ENCODE measurements around the gene CAMK2D.

Gene CAMK2D

DNA sequence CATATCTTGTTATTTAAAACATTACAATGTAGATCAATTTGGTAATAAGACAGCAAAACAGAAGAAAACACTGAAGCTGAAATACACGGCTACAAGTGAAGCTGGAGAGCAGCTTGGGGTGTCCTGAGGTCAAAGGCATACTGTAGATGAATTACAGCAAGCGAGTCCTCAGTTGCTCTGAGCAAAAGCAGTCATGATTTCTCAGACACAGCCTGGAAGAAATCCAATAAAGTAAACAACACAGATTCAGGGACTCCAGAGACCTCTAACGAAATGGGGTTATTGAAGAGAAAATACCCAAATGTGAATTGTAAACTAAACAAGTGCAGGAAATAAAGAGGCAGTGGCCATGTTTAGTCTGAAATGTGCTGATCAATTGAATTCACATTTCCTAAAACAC lies 324.4 kb downstream of the CAMK2D start:
- peak; percentile 21 for DNase-seq (ENCODE audit: low read depth)

GRCh38 chr4:113436360-113436759 lies 325.2 kb downstream of the CAMK2D start:
- DNase-seq (ENCODE audit: low read depth) = peak; percentile 47

DNA sequence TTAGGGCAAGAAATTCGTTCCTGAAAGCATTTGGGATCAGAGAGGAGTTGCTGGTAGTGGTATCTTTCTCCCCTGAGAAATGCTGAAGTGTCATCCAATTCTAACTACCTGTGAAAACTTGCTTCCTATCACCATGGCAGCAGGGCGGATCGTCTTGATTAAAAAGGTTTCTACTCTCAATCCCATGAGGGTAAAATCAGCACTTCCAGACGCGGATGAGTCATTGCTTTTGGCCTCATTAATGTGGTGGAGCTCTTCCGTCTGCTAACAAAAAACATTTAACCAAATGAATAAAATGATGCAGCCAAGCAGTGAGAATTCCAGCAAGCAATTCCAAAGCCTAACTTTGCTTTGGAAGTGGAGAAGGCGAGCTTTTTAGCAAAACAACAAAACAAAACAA lies 325.6 kb downstream of the CAMK2D start:
- DNase-seq (ENCODE audit: low read depth) = peak; percentile 73

- no peak for DNase-seq (ENCODE audit: low read depth)
Observed at GRCh38 chr4:113434247-113434587, 327.3 kb downstream of the CAMK2D start.

- DNase-seq (ENCODE audit: low read depth) = no peak
Observed at GRCh38 chr4:113433536-113434246, 327.8 kb downstream of the CAMK2D start.

GRCh38 chr4:113433116-113433515 lies 328.4 kb downstream of the CAMK2D start:
- DNase-seq (ENCODE audit: low read depth) = no peak

- DNase-seq (ENCODE audit: low read depth) = peak; percentile 71
Observed at GRCh38 chr4:113423631-113424030, 337.9 kb downstream of the CAMK2D start.

DNA sequence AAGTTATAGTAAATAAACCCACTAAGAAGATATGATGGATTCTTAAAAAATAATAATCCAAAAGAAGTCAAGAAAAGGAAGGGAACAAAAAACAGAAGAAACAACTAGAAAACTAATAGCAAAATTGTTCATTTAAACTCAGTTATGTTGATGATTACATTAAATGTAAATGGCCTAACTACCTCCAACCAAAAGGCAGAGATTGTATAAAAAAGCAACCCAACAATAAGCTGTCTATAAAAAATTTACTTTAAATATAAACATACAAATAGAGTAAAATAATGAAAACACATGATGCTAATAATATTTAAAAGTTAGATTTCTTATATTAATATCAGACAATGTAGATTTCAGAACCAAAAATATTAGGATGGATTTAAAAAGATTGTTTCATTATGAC lies 340.6 kb downstream of the CAMK2D start:
- DNase-seq (ENCODE audit: low read depth) = no peak

DNA sequence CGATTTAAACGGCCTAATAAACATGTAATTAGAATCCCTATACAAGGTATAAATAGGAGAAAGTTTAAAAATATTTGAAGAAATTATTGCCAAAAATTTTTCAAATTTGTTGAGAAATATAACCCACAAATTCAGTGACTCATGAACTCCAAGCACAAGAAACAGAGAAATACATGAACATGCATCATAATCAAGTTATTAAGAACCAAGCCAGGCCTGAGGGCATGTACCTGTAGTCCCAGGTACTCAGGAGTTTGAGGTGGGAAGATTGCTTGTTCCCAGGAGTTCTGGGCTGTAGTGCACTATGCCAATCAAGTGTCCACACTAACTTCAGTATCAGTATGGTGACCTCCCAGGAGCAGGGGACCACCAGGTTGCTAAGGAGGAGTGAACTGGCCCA lies 341.9 kb downstream of the CAMK2D start:
- DNase-seq (ENCODE audit: low read depth) = no peak

DNA sequence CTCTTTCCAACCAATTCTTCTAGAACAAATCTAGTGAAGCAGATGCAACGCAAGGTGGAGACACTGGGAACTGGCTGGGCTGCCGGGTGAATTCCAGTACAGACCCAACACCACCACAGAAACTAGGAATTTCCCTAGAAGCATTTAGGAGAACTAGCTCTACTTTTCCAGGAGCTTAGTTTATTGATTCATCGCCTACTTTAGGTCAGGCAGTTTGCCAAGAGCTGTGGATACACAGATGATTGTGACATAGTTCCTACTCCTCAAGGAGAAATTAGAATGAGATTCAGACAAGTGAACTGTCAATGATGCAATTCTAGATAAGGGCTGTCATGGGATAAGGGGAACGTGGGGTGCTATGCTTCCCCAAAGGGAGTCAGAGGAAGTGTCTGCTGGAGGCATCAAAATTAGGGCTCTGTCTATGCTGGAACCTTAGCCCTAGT lies 350.0 kb downstream of the CAMK2D start:
- peak; percentile 95 for DNase-seq (ENCODE audit: low read depth)

GRCh38 chr4:113410686-113411085 lies 350.9 kb downstream of the CAMK2D start:
- DNase-seq (ENCODE audit: low read depth) = no peak

- DNase-seq (ENCODE audit: low read depth) = no peak
Observed at GRCh38 chr4:113409181-113409580, 352.4 kb downstream of the CAMK2D start.

GRCh38 chr4:113407409-113407808 lies 354.1 kb downstream of the CAMK2D start:
- no peak for DNase-seq (ENCODE audit: low read depth)

DNA sequence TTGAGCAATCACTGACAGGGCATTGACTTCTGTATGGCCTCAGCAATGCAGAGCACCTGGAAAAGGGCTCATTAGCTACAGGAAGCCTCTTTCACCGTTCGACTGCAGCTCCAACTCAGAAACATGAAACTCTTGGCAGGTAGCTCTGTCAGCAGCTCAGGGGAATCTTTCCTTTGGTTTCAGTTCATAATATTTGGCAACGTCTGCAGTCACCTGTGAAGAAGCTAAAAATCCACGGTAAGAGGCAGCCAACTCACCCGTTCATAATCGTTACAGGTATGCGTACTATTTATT lies 354.9 kb downstream of the CAMK2D start:
- no peak for DNase-seq (ENCODE audit: low read depth)

DNA sequence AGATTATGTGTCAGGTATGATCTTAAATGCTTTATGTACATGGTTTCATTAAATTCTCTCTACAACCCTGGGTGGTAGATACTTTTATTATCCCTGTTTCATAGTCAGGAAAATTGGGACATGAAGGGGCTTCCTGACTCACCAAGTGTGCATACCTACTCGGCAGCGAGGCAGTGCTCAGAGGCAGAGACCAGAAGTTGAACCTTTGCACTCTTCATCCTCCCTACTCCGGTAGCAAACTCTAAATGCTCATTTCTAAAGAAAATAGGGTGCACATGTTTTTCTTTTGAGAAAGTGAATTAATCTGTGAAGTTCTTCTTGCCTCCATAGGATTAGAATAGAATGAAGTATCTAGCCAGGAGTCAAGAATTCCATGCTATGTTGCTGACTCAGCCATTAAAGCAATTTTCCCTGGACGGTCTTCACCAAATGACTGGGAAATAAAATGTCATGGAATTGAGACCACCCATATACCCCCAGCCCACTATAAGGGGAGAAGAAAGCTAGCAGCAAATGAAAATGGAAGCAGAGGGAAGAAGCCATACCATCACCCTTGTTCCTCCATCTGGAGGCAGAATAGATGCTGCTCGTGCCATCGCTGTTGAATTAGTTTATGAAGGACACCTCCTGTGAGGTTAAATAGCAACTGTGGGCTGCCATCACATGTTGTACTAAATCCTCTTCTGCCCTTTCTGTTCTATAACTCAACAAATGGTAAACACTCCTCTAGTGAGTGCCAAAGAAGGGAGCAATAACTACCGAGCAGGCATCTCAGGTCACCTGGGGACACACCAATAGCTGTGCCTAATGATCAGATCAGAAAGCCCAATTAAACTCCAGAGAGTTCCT lies 355.4 kb downstream of the CAMK2D start:
- no peak for DNase-seq (ENCODE audit: low read depth)

- no peak for DNase-seq (ENCODE audit: low read depth)
Observed at GRCh38 chr4:113404841-113405240, 356.7 kb downstream of the CAMK2D start.

DNA sequence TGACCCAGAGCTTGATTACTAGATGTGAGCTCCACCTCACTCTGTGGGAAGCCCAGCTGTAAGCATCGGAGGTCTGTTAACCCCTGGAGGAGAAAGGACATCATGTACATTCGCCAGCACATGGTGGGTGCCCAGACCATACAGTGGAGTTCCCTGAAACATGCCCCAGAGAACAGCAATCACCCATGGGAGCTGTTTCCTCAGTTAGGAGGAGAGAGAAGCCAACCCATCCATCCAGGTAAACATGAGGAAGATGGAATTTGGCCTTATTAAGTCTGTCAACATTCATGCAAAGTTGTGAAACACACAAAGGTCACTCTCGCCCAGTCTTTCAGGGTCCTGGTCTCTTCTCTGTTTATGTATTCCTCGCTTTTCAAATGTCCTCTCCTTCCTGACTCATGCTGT lies 357.4 kb downstream of the CAMK2D start:
- DNase-seq (ENCODE audit: low read depth) = no peak
